Right hindlimb (tissue), 1 donor: ENCODE data around the gene CORO2B.
"Not testable (repeated sequence)": the region's sequence is repeated elsewhere in the genome, so short reads cannot be mapped to it uniquely, and the experiment has no call there.

Experiments
- DNase-seq: peaks from one replicate; pipeline ENCODE4 v3.0.0-alpha.2; 2018

The CORO2B gene

DNA sequence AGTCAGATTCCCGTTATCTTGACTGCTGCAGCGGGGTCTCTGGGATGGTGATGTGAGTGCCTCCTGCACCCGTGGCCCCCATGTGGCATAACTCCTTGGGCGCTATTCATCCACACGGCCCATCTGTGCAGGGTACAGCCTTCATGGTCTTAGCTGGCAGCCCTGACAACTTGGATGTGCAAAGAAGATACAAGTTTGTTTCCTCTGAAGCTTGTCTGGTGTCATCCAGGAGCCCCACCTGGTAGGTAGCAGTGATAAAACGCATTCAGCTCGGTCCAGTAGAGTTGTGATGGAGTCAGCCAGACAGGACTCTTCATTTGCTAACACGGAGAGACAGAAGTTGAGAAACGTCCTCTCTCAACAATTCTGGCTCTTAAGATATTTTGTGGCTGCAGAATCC, 53.3 kb downstream of the CORO2B start:
- no peak for DNase-seq

DNA sequence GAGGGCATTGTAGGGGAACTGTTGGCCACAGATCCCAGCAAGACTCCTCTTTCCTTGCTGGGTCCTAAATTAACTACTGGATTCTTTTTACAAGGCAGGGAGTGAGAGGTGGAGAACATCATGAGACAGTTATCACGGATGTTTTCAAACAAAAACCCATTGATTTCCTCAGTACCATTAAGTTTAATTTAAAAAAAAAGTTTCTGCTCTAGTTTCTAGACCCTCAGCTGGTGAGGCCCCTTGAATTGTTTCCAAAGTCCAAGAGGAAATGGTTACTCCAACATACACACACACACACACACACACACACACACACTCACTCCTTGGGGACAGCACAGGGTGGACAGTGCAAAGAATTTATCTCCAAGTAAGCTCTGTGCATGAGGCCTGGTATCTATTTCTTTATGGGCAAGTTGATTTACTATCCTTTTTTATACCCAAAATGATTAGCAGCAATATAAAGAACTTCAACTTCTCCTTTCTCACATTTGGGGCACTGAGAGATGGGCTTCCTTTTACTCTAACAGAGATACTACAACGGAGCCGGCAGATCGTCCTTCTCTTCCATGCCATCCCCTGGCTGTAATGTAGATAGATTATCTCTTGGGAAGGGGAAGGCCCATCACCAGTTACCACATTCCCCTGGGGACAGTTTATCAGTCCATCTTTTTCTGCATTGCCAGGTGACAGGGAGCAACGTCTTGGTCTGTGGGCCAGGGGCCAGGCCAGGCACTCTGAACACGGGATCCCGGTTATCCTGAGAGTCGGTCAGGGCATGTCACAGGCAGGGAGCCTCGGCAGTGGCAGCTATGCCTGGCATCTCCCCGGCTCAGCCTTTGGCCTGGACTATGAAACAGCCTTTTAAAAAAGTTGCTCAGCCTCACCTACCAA, 54.7 kb downstream of the CORO2B start:
- no peak for DNase-seq

DNA sequence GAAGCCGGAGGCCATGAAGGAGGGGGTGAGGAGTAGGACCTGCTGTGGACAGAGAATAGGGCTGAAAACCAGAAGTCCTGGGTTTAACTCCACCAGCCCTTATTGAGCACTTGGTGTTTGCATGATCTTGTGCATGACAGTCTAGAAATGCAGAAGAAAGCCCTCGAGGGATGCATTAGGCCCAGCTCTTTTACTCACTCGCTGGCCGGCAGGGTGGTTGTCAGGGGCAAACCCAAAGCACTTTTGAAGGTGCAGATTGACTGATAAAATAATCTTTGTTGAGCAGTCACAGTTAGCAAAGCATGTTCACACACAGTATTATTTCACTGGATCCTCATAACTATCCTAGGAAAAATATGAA, 55.3 kb downstream of the CORO2B start:
- DNase-seq, result no peak

DNA sequence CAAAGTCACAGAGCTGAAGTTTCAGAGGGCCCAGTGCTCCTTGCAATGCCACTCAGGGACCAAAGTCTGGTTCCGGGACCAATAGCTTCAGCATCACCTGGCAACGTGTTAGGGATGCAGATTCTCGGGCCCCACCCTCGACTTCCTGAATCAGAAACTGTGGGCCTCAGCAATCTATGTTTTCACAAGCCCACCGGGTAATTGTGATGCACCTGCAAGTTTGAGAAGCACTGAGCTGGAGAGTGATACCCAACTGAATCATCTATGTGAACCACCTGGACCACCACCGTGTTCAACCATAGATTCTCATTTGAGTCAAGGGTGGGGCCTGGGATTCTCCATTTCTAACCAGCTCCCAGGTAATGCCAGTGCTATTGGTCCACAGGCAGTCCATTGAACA, 55.7 kb downstream of the CORO2B start:
- no peak for DNase-seq

DNA sequence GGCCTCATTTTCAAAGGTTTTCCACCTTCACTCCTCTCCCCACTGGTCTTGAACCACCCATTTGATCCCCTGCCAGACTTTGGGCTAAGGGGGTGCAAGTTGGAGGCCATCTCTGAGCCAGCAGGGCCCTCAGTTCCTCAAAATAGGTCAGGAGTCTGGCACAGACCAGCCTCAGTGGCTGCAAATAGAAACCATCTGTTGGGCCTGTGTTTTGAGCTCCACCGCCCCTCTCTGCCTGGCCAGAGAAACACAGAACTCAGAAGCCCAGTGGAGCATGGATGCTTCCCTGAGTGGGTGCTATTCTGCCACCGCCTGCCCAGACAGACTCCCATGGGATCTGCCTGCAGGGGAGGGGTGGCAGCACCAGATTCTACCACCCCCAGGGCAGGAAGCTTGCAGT, 56.3 kb downstream of the CORO2B start:
- peak; percentile 64 for DNase-seq

DNA sequence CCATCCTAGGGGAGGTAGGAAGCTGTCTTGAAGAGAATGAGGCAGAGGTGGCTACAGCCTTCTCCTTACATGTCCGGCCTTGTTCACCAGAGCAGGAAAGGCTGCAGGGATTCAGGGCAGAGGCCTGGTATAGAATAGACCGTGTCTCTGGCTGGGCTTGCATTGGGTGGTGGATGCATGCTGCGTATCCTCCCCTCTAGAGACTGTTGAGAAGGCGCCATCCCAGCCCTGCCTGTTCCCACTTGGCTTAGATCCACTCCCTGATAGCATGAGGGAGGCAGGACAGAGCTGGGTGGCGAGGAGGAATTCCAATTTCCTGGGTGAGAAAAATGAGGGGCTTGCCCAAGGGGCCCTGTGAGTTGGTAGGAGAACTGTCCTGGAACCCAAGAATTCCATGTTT, 57.5 kb downstream of the CORO2B start:
- no peak for DNase-seq

DNA sequence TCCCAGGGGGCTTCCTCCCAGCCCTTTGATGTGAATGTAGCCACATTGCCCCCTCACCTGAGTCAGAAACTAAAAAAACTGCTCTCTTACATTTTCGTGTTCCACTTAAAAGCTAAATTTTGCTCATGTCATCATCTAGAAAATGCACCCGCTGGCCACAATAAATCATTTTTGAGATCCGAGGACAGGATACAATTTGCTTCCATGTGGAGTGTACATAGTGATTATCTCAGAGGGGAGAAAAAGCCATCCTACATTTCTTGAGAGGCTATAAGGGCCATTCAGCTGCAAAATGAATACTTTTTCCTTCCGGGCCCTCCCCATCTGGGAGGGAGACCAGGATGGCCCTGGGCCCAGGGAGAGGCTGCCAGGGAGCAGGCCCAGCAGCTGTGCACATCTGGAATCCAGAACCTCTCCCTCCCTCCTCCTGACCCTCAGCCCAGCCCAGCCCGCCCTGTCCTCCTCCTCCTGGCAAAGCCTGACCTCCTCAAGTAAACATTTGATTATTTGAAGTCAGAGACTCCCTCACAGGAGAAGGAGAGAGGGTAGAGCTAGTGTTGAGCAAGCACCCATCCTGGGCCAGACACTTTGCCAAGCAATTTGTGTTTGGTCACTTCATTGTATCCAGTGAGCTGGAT, 59.1 kb downstream of the CORO2B start:
- DNase-seq, result peak; percentile 87

DNA sequence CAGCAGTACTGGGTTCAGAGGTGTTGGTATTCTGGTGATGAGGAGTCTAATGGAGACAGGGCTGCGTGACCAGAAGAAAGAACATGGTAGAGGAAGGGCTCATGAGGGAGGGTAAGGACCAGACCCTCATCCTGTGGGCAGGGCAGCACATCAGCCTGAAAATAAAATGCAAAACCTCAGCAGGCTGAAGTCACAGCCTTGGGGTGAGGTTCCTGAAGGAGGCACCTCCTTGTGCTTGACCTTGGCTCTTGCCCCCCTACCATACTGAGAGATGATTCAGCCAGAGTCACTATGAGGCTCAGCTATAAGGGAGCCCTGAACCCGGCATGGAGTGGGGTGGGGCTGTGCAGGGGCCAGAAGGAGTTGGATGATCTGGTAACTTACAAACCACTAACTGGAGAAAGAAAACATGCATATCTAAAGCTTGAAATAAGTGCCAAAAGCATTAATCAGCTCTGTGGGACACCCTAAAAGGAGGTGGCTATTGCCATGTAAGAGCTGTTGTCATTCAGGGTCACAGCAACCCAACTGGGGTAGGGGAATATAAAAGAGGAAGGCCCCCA, 60.2 kb downstream of the CORO2B start:
- DNase-seq, result no peak

DNA sequence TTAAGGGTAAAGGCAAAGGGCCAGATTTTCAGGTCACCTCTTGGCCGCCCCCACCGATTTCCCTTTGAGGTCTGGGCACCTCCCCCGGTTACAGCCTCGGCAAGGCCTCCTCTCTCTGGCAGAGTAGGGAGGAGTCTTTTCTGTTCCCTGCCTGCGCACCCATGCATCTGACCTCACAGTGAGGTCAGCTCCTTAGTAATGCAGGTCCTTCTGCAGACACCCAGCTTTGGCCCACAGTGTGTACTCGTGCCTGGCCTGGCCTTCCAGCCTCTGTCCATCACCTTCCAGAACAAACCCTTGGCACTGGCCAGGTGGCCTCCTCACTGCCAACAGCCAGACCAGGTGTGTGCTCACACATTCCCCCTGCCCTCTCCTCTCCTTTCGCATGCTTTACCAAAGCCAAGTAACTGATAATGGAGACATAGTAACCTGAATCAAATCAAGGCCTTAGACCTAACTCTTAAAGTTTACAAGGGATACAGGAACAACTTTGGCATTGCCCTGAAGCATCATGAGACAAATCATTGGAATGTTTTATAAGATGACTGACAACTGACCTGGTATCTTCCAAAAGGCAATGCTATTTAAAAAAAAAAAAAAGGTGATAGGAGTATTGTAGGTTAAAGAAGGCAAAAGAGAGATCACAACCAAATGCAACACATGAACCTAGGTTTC, 61.3 kb downstream of the CORO2B start:
- no peak for DNase-seq

DNA sequence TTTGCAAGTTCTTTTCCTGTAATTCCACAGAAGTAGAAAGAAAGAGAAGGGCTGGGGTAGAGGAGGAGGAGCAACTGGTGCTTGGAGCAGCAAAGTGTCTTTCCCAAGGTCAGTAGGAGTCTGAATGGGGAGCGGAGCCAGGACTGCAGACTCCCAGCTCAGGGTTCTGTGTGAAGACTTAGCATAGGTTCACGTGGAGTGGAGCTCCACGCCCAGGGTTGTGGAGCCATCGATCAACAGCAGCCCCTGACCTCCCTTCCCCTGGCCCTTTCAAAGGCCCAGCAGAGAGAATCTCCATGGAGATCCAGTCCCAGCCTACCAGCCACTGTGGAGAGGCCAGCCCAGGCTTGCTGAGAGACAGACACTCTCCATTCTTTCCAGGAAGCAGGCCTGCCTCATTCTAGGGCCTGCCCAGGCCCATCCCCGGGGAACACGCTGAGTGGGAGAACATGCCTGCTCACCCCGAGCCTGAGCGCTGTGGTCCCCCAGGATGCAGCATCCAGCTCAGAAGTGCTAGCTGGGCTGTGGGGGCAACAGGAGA, 62.1 kb downstream of the CORO2B start:
- no peak for DNase-seq

DNA sequence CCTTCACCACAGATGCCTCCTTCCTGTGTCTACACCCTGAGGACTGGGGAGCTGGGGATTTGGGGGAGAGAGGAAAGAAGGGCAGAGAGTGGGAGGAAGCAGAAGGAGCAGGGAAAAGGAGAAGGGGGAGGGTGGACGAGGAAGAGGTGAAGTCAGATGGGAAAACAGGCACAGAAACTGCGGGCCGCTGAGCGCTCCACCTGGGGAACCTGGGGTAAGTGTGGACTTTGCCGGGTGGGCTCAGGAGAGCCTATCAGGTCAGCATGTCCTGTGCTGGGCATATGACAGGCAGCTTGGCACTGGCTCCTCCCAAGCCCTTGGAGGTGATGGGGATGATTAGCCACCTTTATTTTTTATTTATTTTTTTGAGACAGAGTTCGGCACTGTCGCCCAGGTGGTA, 62.6 kb downstream of the CORO2B start:
- no peak for DNase-seq

DNA sequence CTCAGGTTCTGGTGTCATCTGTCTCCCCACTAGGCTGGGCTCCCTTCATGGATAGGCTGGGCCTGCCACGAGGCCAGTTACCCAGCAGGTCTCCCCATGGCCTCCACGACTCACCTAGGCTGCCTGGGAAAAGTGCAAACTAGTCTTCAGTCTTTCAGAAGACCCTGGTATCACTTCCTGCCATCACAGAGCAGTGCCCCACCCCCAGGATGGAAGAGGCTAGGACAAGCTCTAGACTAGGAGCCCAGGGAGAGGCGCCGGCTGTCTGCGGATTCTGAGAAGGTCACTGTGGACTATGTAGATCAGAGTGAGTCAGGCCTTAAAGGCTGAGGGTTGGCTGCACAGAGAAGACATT, 63.7 kb downstream of the CORO2B start:
- no peak for DNase-seq

DNA sequence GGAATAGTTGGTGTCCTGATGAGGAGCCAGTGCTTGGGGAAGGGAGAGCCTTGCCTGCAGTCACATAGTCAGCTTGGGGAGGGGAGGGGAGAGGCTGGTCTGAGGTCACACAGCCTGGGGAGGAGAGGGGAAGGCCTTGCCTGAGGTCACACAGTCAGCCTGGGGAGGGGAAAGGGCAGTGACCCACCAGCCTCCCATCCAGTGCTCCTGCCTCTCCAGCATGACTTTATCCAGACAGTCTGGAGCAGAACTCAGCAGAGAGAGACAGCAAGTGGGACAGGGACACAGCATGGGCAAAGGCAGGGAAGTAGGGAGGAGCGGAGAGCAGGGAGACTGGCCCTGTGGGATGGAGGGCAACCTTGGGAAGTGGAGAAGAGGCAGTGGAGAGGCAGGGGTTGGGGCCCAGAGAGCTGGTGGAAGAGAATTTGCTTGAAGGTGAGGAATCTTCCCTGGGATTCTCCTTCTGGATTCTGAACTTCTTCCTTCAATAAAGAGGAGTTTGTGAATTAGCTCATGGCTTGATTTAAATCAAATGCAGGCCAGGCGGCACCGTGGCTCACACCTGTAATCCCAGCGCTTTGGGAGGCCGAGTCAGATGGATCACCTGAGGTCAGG, 64.5 kb downstream of the CORO2B start:
- no peak for DNase-seq

DNA sequence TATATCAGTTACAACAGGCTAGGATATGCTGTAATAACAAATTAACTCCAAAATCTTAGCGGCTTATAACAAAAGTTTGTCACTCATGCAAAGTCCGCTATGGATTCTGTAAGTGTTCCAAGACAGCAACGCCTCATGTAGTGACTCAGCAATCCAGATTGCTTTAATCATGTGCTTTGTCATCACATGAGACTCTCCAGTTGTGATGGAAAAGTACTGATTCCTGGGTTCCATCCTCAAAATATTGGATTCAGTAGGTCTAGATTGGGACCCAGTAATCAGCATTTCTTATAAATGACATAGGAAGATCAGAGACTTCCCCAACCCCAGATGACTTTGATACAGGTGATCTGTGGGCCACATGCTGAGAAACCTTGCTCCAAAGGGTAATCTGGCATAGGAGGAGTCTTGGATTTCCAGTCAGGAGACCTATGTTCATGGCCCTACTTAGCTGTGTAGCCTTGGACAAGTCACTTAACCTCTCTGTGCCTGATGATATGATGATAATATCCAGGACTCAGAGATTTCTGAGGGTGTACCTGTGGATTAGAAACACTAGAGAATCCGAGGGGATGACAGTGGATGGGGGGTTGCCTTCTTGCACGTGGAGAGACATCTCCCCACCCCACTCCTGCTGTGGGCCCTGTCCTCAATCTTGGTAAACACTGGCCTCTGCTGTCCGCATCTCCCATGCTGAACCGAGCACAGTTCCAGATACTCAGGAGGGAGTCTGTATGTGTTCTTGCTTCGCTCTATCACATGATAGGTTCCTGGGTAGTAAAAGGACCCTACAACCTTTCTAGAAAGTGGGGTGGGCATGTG, 65.5 kb downstream of the CORO2B start:
- no peak for DNase-seq

DNA sequence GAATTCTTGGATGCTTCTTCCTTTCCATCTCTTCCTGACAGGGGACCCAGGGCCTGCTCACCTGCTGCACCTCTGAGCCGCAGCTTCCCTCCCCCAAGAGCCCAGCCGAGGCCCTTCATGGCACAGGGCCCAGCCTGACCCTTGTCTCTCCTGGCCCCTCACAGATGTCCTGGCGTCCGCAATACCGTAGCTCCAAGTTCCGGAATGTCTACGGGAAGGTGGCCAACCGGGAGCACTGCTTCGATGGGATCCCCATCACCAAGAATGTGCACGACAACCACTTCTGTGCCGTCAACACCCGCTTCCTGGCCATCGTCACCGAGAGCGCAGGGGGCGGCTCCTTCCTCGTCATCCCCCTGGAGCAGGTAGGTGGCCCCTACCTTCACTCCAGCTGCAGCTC, 66.2 kb downstream of the CORO2B start:
- no peak for DNase-seq

DNA sequence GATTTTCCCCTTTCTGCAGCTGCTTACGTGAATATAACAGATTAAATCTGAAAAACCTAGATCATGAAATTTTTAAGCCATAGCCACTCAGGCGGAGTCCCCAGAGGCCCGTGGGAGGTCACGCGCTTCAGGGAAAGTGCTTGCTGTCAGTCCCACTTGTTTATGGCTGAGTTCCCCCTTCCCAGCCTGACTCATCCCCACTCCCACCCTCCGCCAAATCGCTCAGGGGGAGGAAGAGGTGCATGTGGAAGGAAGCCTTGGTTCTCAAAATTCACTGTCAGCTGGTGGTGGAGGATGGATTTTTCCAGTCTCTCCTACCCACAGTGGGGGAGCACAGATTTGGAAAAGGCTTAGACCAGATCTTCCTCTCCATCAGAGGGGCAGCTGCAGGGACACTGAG, 67.4 kb downstream of the CORO2B start:
- no peak for DNase-seq

DNA sequence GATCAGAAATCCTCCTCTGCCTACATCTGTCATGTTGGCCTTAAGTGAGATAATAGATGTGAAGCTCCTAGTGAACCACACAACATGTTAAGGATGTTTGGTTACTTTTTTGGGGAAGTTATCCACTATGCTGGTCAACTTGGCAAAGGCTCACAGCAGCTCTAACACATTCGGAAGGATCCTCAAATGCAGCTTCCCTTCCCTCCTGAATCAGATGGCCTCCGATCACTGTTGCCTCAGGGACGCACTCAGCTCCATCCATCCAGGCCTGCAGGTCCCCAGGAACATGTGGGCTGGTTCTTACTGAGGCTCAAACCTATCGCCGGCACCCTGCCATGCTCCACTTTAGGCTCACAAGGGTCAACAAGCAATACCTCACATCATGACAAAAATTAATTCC, 67.9 kb downstream of the CORO2B start:
- no peak for DNase-seq

DNA sequence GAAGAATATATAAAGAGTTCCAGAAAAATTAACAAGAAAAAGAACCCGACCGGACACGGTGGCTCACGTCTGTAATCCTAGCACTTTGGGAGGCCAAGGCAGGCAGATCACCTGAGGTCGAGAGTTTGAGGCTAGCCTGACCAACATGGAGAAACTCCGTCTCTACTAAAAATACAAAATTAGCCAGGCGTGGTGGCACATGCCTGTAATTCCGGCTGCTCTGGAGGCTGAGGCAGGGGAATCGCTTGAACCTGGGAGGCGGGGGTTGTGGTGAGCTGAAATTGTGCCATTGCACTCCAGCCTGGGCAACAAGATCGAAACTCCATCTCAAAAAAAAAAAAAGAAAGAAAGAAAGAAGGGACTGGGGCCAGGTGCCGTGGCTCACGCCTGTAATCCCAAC, 68.6 kb downstream of the CORO2B start:
- not testable (repeated sequence) for DNase-seq

DNA sequence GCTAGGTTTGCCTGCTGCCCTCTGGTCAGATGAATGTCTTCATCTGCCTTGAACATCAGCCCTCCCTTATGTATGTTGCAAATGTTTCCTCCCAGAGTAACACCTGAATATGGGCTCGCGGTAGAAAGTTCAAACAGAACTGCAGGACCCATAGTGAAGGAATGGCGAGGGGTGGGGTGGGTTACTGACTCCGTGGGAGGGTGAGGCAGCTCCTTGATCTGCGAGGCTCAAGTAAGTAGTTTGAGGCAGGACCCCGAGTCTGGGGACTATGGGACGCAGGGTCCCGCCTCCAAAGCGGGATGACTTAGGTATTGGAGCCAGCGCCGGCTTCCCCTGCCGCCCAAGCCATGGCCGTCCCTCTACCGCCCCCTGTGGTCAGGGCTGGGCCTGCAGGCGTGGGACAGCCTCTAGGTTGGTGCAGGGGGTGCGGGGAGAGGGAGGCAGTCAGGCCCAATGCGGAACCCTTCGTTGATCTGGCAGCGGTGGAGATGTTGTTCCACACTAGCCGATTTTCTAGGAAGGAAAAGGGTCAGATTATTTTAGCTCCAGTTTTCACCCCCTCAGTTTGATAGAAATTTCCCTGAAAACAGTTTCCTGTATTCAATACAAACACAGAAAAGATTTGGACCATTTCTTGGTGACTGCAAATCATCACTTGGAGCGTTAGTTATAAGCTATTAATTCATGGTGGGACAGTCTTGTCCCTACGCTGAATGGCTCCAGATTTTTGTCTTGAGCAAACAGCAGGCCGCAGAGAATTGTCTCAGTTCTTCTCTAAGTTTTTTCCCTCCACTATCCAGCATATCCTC, 72.3 kb downstream of the CORO2B start:
- no peak for DNase-seq

DNA sequence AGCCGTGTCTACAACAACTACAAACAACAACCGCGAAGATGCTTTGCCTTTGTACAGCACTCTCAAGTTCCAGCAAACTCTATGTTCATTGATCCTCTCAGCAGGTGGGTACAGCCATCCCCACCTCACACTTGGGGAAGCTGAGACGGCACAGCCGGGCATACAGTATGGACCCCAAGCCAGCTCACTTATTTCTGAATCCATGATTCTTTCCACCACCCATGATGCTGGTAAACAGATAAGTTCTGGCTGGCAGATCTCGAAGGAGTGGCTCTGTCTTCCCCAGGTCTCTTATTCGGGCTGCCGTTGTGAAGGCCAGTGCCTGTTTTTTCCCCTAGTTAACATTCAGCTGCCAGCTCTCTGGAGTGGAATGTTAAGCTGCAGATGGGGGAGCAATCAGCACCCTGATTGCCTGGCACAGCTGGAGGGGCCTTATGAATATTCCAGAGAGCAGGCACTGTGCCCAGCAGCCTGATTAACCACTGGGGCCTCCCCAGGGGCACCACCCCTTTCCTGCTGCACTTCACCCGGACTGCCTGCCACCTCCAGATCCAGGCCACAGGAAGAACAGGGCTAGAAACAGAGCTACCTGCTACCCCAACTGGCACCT, 73.2 kb downstream of the CORO2B start:
- peak; percentile 55 for DNase-seq
